ENCODE data around the gene CYBC1. TPM values are rescaled to one million over a fixed set of nuclear protein-coding genes. Genes with fewer than 3 reads are reported as not detected.

CYBC1 gene
- polyA plus RNA-seq, 1 donor (not counting 4 experiments of a cell fraction or from before 2014, with no cell fraction given), result 30.2 TPM

- dilution Hi-C loops (cut with MboI; ENCODE audit: extremely low pct_ligation_motif_present, low sequenced_read_pairs), result no loop called here
Measured at GRCh38 chr17:82446649-82447048, 3.9 kb downstream of the CYBC1 start.

DNA sequence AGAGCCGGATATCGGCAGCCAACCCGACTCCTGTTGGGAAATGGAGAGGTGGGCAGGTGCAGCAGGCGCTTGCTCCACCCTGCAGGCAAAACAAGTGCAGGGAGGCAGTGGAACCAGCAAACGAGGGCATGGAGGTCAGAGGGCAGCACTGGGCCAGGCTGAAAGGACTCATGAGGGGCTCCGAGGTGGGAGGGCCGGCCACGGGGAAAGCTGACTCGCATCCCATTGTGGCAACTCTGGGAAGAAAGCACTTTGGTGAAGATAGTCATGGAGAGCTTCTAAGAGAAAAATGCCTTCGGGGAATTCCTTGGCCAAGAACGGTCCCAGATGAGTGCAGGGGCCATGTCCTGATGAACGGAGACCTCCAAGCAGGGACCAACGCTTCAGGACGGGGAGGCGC, 4.4 kb downstream of the CYBC1 start:
- H3K9me1 ChIP-seq (ENCODE audit: control insufficient read depth, extremely low read depth, insufficient read depth, low read length), result no peaks in the 10 kb centered on the region
- dilution Hi-C loops (cut with MboI; ENCODE audit: extremely low pct_ligation_motif_present, low sequenced_read_pairs), result no loop called here
- H3K27me3 ChIP-seq (ENCODE audit: control insufficient read depth, extremely low read depth, insufficient read depth, low read length), result no peaks in the 10 kb centered on the region
- no peak overlapping the region for H3K9ac ChIP-seq (ENCODE audit: control insufficient read depth, extremely low read depth, insufficient read depth, low read length)
- no peaks in the 10 kb centered on the region for H3K9me3 ChIP-seq (ENCODE audit: control insufficient read depth, low read depth, low read length)
- TF ChIP-seq EZH2 (IDR thresholded peaks at IDR 0.05; ENCODE audit: low read length), result no peak
- TF ChIP-seq, protein P1, sequence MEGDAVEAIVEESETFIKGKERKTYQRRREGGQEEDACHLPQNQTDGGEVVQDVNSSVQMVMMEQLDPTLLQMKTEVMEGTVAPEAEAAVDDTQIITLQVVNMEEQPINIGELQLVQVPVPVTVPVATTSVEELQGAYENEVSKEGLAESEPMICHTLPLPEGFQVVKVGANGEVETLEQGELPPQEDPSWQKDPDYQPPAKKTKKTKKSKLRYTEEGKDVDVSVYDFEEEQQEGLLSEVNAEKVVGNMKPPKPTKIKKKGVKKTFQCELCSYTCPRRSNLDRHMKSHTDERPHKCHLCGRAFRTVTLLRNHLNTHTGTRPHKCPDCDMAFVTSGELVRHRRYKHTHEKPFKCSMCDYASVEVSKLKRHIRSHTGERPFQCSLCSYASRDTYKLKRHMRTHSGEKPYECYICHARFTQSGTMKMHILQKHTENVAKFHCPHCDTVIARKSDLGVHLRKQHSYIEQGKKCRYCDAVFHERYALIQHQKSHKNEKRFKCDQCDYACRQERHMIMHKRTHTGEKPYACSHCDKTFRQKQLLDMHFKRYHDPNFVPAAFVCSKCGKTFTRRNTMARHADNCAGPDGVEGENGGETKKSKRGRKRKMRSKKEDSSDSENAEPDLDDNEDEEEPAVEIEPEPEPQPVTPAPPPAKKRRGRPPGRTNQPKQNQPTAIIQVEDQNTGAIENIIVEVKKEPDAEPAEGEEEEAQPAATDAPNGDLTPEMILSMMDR (optimal IDR thresholded peaks at IDR 0.05 in 1 of 3, IDR thresholded peaks at IDR 0.05 in 1 of 3, conservative IDR thresholded peaks at IDR 0.05 in 1 of 3; ENCODE audit: extremely low read depth in 1 of 3, insufficient read depth in 2 of 3, low read length in 3 of 3), result no peak
- H3K27ac ChIP-seq (ENCODE audit: control insufficient read depth, insufficient read depth, low read length), result no peak overlapping the region
- peaks cover 11% of the 10 kb centered on the region for H3K4me1 ChIP-seq (ENCODE audit: control insufficient read depth, extremely low read depth, insufficient read depth, low read length)
- DNase-seq (ENCODE audit: low read depth, low spot score) (no peak), FAIRE-seq (no peak)
- peaks cover 7 to 14% of the 10 kb centered on the region in 2 experiments for H3K36me3 ChIP-seq (ENCODE audit: control insufficient read depth in 2 of 2, extremely low read depth in 1 of 2, insufficient read depth in 2 of 2, low read length in 2 of 2)
- H4K20me1 ChIP-seq (ENCODE audit: control insufficient read depth, extremely low read depth, insufficient read depth, low read length), result no peaks in the 10 kb centered on the region
- H3K4me3 ChIP-seq (ENCODE audit: control insufficient read depth in 2 of 3, extremely low read depth in 1 of 3, insufficient read depth in 2 of 3, low read depth in 1 of 3, low read length in 3 of 3), result no peak overlapping the region
- no peak overlapping the region for H3K4me2 ChIP-seq (ENCODE audit: control insufficient read depth, extremely low read depth, insufficient read depth, low read depth, low read length)
- H3K79me2 ChIP-seq (ENCODE audit: control insufficient read depth, insufficient read depth, low read length), result peaks cover 12% of the 10 kb centered on the region
- H2AFZ ChIP-seq (ENCODE audit: control insufficient read depth, low read length), result no peak overlapping the region

More at GRCh38 chr17:82446649-82447048, 3.9 kb downstream of the CYBC1 start:
- no peak overlapping the region for H3K27ac ChIP-seq (ENCODE audit: control insufficient read depth, insufficient read depth, low read length)
- peaks cover 7 to 14% of the 10 kb centered on the region in 2 experiments for H3K36me3 ChIP-seq (ENCODE audit: control insufficient read depth in 2 of 2, extremely low read depth in 1 of 2, insufficient read depth in 2 of 2, low read length in 2 of 2)
- no peaks in the 10 kb centered on the region for H3K27me3 ChIP-seq (ENCODE audit: control insufficient read depth, extremely low read depth, insufficient read depth, low read length)
- no peak overlapping the region for H3K9ac ChIP-seq (ENCODE audit: control insufficient read depth, extremely low read depth, insufficient read depth, low read length)
- TF ChIP-seq, protein P1 (optimal IDR thresholded peaks at IDR 0.05 in 1 of 3, IDR thresholded peaks at IDR 0.05 in 1 of 3, conservative IDR thresholded peaks at IDR 0.05 in 1 of 3; ENCODE audit: extremely low read depth in 1 of 3, insufficient read depth in 2 of 3, low read length in 3 of 3), result no peak
- TF ChIP-seq EZH2 (IDR thresholded peaks at IDR 0.05; ENCODE audit: low read length), result no peak
- no peak overlapping the region for H2AFZ ChIP-seq (ENCODE audit: control insufficient read depth, low read length)
- H3K9me1 ChIP-seq (ENCODE audit: control insufficient read depth, extremely low read depth, insufficient read depth, low read length), result no peaks in the 10 kb centered on the region
- no peaks in the 10 kb centered on the region for H4K20me1 ChIP-seq (ENCODE audit: control insufficient read depth, extremely low read depth, insufficient read depth, low read length)
- no peak overlapping the region for H3K4me2 ChIP-seq (ENCODE audit: control insufficient read depth, extremely low read depth, insufficient read depth, low read depth, low read length)
- DNase-seq (ENCODE audit: low read depth, low spot score) (no peak), FAIRE-seq (no peak)
- H3K4me1 ChIP-seq (ENCODE audit: control insufficient read depth, extremely low read depth, insufficient read depth, low read length), result peaks cover 16% of the 10 kb centered on the region
- no peak overlapping the region for H3K4me3 ChIP-seq (ENCODE audit: control insufficient read depth in 2 of 3, extremely low read depth in 1 of 3, insufficient read depth in 2 of 3, low read depth in 1 of 3, low read length in 3 of 3)
- H3K79me2 ChIP-seq (ENCODE audit: control insufficient read depth, insufficient read depth, low read length), result peaks cover 12% of the 10 kb centered on the region
- H3K9me3 ChIP-seq (ENCODE audit: control insufficient read depth, low read depth, low read length), result no peaks in the 10 kb centered on the region

All from keratinocyte (primary cell).